ENCODE results near the gene ADAM11. TPM values are rescaled to one million over a fixed set of nuclear protein-coding genes. Genes with fewer than 3 reads are reported as not detected.

Gene ADAM11
- total and polyA plus RNA-seq, 2 of the 8 experiments (the other 6 are each of a cell fraction or from before 2014, with no cell fraction given): 2.3 to 2.9 TPM

- TF ChIP-seq TAF7 (optimal IDR thresholded peaks at IDR 0.05; ENCODE audit: borderline replicate concordance, low read depth, low read length): no peak
- no peak for TF ChIP-seq CREB1 (IDR thresholded peaks at IDR 0.05)
- no peak for TF ChIP-seq POU5F1 (IDR thresholded peaks at IDR 0.05; ENCODE audit: low read depth, low read length)
- no peak for TF ChIP-seq ATF2 (IDR thresholded peaks at IDR 0.05; ENCODE audit: low read length)
- no peak for TF ChIP-seq HDAC6 (IDR thresholded peaks at IDR 0.05; ENCODE audit: low read depth, low read length)
- no peak for TF ChIP-seq POLR2A (IDR thresholded peaks at IDR 0.05; ENCODE audit: control extremely low read depth in 1 of 2, low read depth in 2 of 2, low read length in 2 of 2)
- TF ChIP-seq USF2 (IDR thresholded peaks at IDR 0.05; ENCODE audit: low read length): no peak
- TF ChIP-seq RBBP5 (IDR thresholded peaks at IDR 0.05; ENCODE audit: borderline replicate concordance, low read depth, low read length): no peak
Observed at GRCh38 chr17:44770166-44770925, 11.6 kb downstream of the ADAM11 start (continued).

All from H1 (cell line).